CD4-positive, CD25-positive, alpha-beta regulatory T cell (primary cell): ENCODE data around the gene YIPF1. TPM values are rescaled to one million over a fixed set of nuclear protein-coding genes. Genes with fewer than 3 reads are reported as not detected.

Experiments used
- ATAC-seq, 2 donors: fragments of 150-1000 bp; cut with Tn5 transposase; one replicate each; pipeline ENCODE4 v1.10.0; 2021; ENCODE audit warnings: low read depth in 2 of 2, moderate number of reproducible peaks in 2 of 2, moderate library complexity in 1 of 2
- DNase-seq, 3 donors: peaks; one replicate each; pipeline versions ENCODE4 v3.0.0 to v3.0.0-alpha.2; 2012 to 2022; ENCODE audit warnings: mixed read lengths in 1 of 3
- H3K27ac ChIP-seq: one replicate; pipeline ENCODE4 v1.7.0; 2013; ENCODE audit warnings: mild to moderate bottlenecking, low read length; ENCODE audit not compliant: insufficient read depth, poor library complexity, severe bottlenecking
- H3K27me3 ChIP-seq: one replicate; pipeline ENCODE4 v1.7.0; 2013; ENCODE audit warnings: low read length; ENCODE audit not compliant: control insufficient read depth, insufficient read depth
- H3K36me3 ChIP-seq: one replicate; pipeline ENCODE4 v1.7.0; 2013; ENCODE audit warnings: mild to moderate bottlenecking, low read length, moderate library complexity; ENCODE audit not compliant: control insufficient read depth, insufficient read depth
- H3K4me1 ChIP-seq: 2 replicates; pipeline ENCODE4 v1.7.0; 2013; ENCODE audit warnings: mild to moderate bottlenecking, low read length; ENCODE audit not compliant: insufficient read depth, control insufficient read depth, poor library complexity, severe bottlenecking
- H3K4me3 ChIP-seq: one replicate; pipeline ENCODE4 v1.7.0; 2013; ENCODE audit warnings: low read depth, mild to moderate bottlenecking, low read length, moderate library complexity
- H3K9me3 ChIP-seq, 2 experiments: 1 replicate in 1 of 2; 2 replicates in 1 of 2; pipeline ENCODE4 v1.7.0; 2013; ENCODE audit warnings: low read length in 2 of 2, mild to moderate bottlenecking in 1 of 2, moderate library complexity in 1 of 2; ENCODE audit not compliant: control insufficient read depth in 2 of 2
- H3K27ac Mint-ChIP-seq, 3 donors: one replicate each; pipeline ENCODE4 v1.8.0; 2020 to 2022; ENCODE audit warnings: mild to moderate bottlenecking in 3 of 3, mixed read lengths in 3 of 3, moderate library complexity in 2 of 3
- H3K27me3 Mint-ChIP-seq: one replicate; pipeline ENCODE4 v1.8.0; 2022; ENCODE audit warnings: mild to moderate bottlenecking, mixed read lengths
- H3K36me3 Mint-ChIP-seq: one replicate; pipeline ENCODE4 v1.8.0; 2020; ENCODE audit warnings: mixed read lengths
- H3K4me1 Mint-ChIP-seq, 4 donors: one replicate each; pipeline ENCODE4 v1.8.0; 2020 to 2022; ENCODE audit warnings: mixed read lengths in 4 of 4, mild to moderate bottlenecking in 1 of 4
- H3K4me3 Mint-ChIP-seq, 4 donors: one replicate each; pipeline ENCODE4 v1.8.0; 2020 to 2022; ENCODE audit warnings: mild to moderate bottlenecking in 4 of 4, mixed read lengths in 4 of 4, moderate library complexity in 3 of 4
- H3K9me3 Mint-ChIP-seq, 7 donors: one replicate each; pipeline ENCODE4 v1.8.0; 2020 to 2022; ENCODE audit warnings: mixed read lengths in 7 of 7, mild to moderate bottlenecking in 3 of 7, moderate library complexity in 2 of 7
- polyA plus RNA-seq, 4 donors: library from polyadenylated mRNA; unstranded; fragments of 300-500 nt; fragmentation: Illumina TruSeq; gene quantifications; one replicate each; pipeline ENCODE4 v1.2.3, GENCODE V29; 2021
- total RNA-seq: library from RNA; stranded (reverse); gene quantifications from one replicate; pipeline ENCODE4 v1.2.3, GENCODE V29; 2022

The YIPF1 gene
- total and polyA plus RNA-seq, 5 donors from 2014 or later = 16.0 to 51.4 (median 35.9) TPM

DNA sequence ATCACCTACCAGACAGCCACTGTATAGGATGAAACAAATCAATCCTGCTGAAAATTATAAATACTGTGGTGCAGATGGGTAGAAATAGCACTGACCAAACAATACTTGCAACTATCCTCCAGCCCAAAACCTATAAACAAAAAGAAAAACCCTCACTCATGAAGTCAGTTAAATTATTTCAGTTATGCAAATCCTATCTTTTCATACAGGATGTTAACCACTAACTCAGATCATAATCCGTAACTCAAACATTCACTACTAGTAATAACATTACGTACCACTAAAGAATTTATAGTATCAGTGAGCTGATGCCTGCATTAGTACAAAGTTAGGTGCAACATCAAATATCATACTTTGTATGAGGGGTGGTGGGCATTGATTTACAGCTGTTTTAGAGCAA lies 54.1 kb downstream of the YIPF1 start:
- Mint-ChIP-seq H3K27ac (no peak overlapping the region), H3K4me1 (peaks cover 22 to 38% (median 30%) of the 10 kb centered on the region in 4 donors), H3K27me3 (peaks cover 4% of the 10 kb centered on the region), H3K4me3 (peak overlapping the region in 3 of 4 donors; percentile 33 to 93 (median 86)), H3K36me3 (no peaks in the 10 kb centered on the region), H3K9me3 (no peaks in the 10 kb centered on the region)
- Histone ChIP-seq H3K27me3 (no peaks in the 10 kb centered on the region), H3K4me3 (no peak overlapping the region), H3K27ac (no peak overlapping the region), H3K9me3 (no peaks in the 10 kb centered on the region), H3K4me1 (peaks cover 7% of the 10 kb centered on the region), H3K36me3 (no peaks in the 10 kb centered on the region)
- DNase-seq = no peak
- no peak for ATAC-seq

DNA sequence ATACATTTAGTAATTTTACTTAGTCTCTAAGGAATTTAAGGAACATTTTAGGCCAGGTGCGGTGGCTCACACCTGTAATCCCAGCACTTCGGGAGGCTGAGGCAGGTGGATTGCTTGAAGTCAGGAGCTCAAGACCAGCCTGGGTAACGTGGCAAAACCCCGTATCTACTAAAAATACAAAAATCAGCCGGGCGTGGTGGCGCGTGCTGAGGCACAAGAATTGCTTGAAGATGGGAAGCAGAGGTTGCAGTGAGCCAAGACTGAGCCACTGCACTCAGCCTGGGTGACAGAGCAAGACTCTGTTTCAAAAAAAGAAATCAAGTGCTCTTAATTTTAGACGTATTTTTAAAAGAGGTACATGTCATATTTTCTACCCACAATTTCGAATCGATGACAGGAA lies 54.8 kb downstream of the YIPF1 start:
- Histone ChIP-seq H3K27me3 (no peaks in the 10 kb centered on the region), H3K27ac (no peak overlapping the region), H3K4me1 (peaks cover 7% of the 10 kb centered on the region), H3K4me3 (no peak overlapping the region), H3K36me3 (no peaks in the 10 kb centered on the region), H3K9me3 (no peaks in the 10 kb centered on the region)
- Mint-ChIP-seq H3K4me1 (peaks cover 22 to 38% (median 30%) of the 10 kb centered on the region in 4 donors), H3K9me3 (no peaks in the 10 kb centered on the region), H3K27ac (no peak overlapping the region), H3K4me3 (peak overlapping the region in 1 of 4 donors; percentile 34), H3K36me3 (peaks cover under 1% of the 10 kb centered on the region), H3K27me3 (peaks cover under 1% of the 10 kb centered on the region)
- ATAC-seq (no peak), DNase-seq (no peak)

DNA sequence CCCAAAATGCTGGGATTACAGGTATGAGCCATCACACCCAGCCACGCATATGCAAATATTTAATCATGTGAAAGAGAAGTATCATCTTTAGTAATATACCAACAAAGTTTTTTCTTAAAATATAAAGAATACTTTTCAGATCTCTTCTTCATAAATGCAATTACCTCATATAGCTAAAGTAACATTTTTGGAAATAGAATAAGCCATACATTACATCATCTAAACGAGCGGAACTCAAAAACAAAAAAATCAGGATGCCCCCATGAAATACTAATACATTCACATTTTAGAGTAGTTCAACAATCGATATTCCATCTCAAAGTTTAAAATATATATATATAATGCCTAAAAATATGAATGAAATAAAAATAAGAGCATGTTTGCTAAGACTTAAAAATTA lies 56.2 kb downstream of the YIPF1 start:
- Mint-ChIP-seq H3K27me3 (no peaks in the 10 kb centered on the region), H3K9me3 (no peaks in the 10 kb centered on the region), H3K27ac (no peak overlapping the region)

DNA sequence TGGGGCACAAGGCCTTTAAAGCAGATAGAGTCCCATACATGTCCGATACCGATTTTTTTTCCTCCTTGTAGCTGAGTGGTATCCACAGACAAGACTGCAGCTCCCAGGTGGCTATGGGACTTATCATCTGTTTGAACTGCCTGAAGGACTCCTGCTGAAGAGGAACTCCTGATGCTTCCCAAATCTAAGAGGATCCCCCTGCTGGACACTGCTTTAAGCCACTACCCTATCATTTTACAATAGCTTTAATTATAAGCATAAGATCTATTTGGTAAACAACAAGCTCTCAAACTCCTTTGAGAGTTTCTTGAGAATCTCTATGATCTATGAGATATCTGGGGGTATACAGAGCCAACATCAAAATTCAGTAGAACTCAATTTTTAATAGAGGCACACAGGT lies 63.2 kb downstream of the YIPF1 start:
- H3K27ac Mint-ChIP-seq = no peak overlapping the region
- peaks cover 33% of the 10 kb centered on the region for H3K36me3 Mint-ChIP-seq
- Histone ChIP-seq H3K4me3 (no peak overlapping the region), H3K27me3 (no peaks in the 10 kb centered on the region), H3K27ac (no peak overlapping the region), H3K36me3 (peaks cover 39% of the 10 kb centered on the region), H3K9me3 (no peaks in the 10 kb centered on the region), H3K4me1 (no peaks in the 10 kb centered on the region)
- no peaks in the 10 kb centered on the region for H3K9me3 Mint-ChIP-seq
- peaks cover 0 to 5% (median 4%) of the 10 kb centered on the region in 4 donors for H3K4me1 Mint-ChIP-seq
- no peak overlapping the region for H3K4me3 Mint-ChIP-seq
- ATAC-seq (no peak), DNase-seq (no peak)
- no peaks in the 10 kb centered on the region for H3K27me3 Mint-ChIP-seq

More for the DNA sequence above, 56.2 kb downstream of the YIPF1 start:
- H3K27ac ChIP-seq = no peak overlapping the region
- peaks cover 17 to 33% (median 26%) of the 10 kb centered on the region in 4 donors for H3K4me1 Mint-ChIP-seq
- ATAC-seq = no peak
- peaks cover 7% of the 10 kb centered on the region for H3K4me1 ChIP-seq
- H3K4me3 Mint-ChIP-seq = no peak overlapping the region
- no peak overlapping the region for H3K4me3 ChIP-seq
- DNase-seq = no peak
- H3K27me3 ChIP-seq = no peaks in the 10 kb centered on the region
- H3K36me3 Mint-ChIP-seq = peaks cover 7% of the 10 kb centered on the region
- H3K9me3 ChIP-seq = no peaks in the 10 kb centered on the region
- H3K36me3 ChIP-seq = no peaks in the 10 kb centered on the region

- ATAC-seq (no peak), DNase-seq (no peak)
- Mint-ChIP-seq H3K36me3 (peaks cover 34% of the 10 kb centered on the region), H3K27ac (no peak overlapping the region), H3K4me3 (no peak overlapping the region), H3K27me3 (no peaks in the 10 kb centered on the region), H3K9me3 (no peaks in the 10 kb centered on the region), H3K4me1 (peaks cover 0 to 5% (median 4%) of the 10 kb centered on the region in 4 donors)
- Histone ChIP-seq H3K36me3 (peaks cover 41% of the 10 kb centered on the region), H3K27me3 (no peaks in the 10 kb centered on the region), H3K4me1 (no peaks in the 10 kb centered on the region), H3K4me3 (no peak overlapping the region), H3K9me3 (no peaks in the 10 kb centered on the region), H3K27ac (no peak overlapping the region)
Observed at GRCh38 chr1:53825306-53825705, 64.3 kb downstream of the YIPF1 start.

DNA sequence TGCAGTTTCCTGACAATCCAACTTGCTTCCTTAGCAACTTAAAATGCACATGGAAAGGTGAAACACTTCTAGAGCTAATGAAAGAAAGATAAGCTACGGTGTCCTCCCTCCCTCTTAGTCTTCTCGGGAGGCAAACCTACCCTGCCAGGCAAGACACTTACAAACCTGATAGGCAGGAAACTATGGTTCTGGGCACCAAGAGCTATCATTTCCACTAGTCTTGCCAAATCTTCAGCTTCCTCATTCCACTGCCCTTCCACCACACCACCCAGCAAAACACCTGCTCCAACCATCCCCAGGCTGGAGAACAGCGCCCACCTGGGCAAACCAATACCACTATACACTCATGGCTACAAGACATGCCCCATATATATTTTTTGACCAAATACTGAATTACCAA lies 66.7 kb downstream of the YIPF1 start:
- H3K27ac Mint-ChIP-seq = peak overlapping the region in 1 of 3 donors; percentile 49
- H3K4me1 Mint-ChIP-seq = peaks cover 4 to 7% (median 5%) of the 10 kb centered on the region in 4 donors
- Histone ChIP-seq H3K36me3 (peaks cover 44% of the 10 kb centered on the region), H3K27me3 (no peaks in the 10 kb centered on the region), H3K27ac (no peak overlapping the region), H3K9me3 (no peaks in the 10 kb centered on the region), H3K4me3 (no peak overlapping the region), H3K4me1 (no peaks in the 10 kb centered on the region)
- no peaks in the 10 kb centered on the region for H3K9me3 Mint-ChIP-seq
- ATAC-seq (no peak), DNase-seq (no peak)
- H3K4me3 Mint-ChIP-seq = no peak overlapping the region
- peaks cover 38% of the 10 kb centered on the region for H3K36me3 Mint-ChIP-seq
- no peaks in the 10 kb centered on the region for H3K27me3 Mint-ChIP-seq

DNA sequence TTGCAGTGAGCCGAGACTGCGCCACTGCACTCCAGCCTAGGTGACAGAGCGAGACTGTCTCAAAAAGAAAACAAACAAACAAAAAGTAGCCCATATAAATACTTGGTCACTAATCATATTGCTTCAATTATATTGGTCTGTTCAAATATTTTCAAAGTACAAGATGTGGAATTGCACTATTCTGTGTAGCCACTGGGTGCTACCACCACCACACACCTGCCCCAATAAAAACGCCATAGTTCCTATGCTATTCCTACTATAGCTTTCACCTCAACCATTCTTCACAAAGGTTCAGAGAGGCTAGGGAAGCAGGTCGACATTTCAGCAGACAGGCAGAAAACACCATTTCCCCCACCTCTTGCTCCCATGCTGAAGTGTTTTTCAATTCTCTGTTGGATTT lies 68.2 kb downstream of the YIPF1 start:
- H3K4me3 Mint-ChIP-seq = no peak overlapping the region
- no peaks in the 10 kb centered on the region for H3K9me3 ChIP-seq
- H3K4me1 Mint-ChIP-seq = peaks cover 0 to 9% (median 6%) of the 10 kb centered on the region in 4 donors
- no peak overlapping the region for H3K27ac ChIP-seq
- no peaks in the 10 kb centered on the region for H3K27me3 Mint-ChIP-seq
- H3K36me3 ChIP-seq = peaks cover 46% of the 10 kb centered on the region
- H3K27ac Mint-ChIP-seq = no peak overlapping the region
- no peaks in the 10 kb centered on the region for H3K27me3 ChIP-seq
- no peaks in the 10 kb centered on the region for H3K4me1 ChIP-seq
- no peak overlapping the region for H3K4me3 ChIP-seq
- no peaks in the 10 kb centered on the region for H3K9me3 Mint-ChIP-seq
- DNase-seq (no peak), ATAC-seq (no peak)
- H3K36me3 Mint-ChIP-seq = peaks cover 45% of the 10 kb centered on the region

DNA sequence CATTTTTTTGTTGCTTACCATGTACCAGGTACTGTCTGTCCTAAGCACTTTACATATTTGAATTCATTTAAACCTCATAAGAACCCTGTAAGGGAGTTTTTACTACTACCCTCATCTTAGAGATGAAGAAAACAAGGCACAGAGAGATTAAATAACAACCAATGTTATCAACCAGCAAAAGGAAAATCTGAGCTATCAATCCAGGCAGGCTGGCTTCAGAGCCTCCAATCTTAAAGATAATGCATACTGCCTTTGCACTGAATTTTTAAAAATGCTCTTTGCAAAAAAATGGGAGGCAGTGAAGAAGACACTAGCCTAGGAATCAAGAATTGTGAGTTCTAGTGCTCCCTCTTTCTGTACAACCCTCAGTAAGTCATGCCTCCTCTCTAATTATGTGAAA lies 70.2 kb downstream of the YIPF1 start:
- ATAC-seq (no peak), DNase-seq (no peak)
- no peak overlapping the region for H3K4me3 ChIP-seq
- no peaks in the 10 kb centered on the region for H3K9me3 ChIP-seq
- peaks cover 11 to 13% (median 11%) of the 10 kb centered on the region in 4 donors for H3K4me1 Mint-ChIP-seq
- H3K27me3 Mint-ChIP-seq = no peaks in the 10 kb centered on the region
- no peak overlapping the region for H3K4me3 Mint-ChIP-seq
- peaks cover 51% of the 10 kb centered on the region for H3K36me3 Mint-ChIP-seq
- no peak overlapping the region for H3K27ac ChIP-seq
- H3K9me3 Mint-ChIP-seq = no peaks in the 10 kb centered on the region
- no peaks in the 10 kb centered on the region for H3K27me3 ChIP-seq
- H3K4me1 ChIP-seq = no peaks in the 10 kb centered on the region
- H3K36me3 ChIP-seq = peaks cover 34% of the 10 kb centered on the region
- H3K27ac Mint-ChIP-seq = peak overlapping the region in 1 of 3 donors; percentile 15
